HG03460 (cell line): ENCODE measurements around the gene PASD1.
"Not testable (repeated sequence)": the region's sequence is repeated elsewhere in the genome, so short reads cannot be mapped to it uniquely, and the experiment has no call there.

Experiments
- ATAC-seq: cut with Tn5 transposase; IDR thresholded peaks from one replicate; pipeline ENCODE4 v1.9.1; 2021; ENCODE audit not compliant: unreplicated experiment

Gene PASD1

DNA sequence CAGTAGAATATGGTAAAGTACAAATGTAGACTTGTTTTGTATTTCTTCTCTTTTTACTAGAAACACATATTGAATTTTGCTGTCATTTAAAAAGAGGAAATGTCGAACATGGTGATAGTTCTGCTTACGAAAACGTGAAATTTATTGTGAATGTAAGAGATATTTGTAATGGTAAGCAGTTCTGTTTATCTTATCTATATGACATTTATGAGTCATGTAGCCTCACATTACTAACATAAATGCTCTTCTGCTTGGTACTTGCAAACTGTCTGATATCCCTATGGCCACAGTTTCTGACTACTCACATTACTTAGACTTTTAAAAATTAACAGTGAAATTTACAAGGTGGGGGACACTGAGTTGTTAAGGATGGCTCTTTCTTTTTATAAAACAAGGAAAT is 57.9 kb downstream of the PASD1 start:
- no peak for ATAC-seq

DNA sequence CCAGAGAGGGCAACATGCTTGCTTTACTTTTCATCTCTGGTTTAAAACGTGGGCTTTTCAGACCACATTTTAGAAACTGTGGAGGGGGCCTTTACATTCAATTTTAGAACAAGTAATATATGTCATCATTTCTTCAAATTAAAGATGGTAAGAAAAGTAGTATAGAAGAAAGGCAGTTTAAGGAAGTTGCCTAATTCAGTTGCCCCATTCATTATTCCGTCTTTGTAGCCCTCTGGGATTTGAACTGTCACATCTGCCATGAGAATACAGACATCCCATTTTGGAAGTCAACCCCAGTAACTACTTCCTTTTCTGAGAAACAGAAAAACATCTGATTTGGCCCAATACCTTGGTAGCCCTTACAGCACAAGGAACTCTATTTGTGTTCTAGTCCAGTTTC is 61.2 kb downstream of the PASD1 start:
- no peak for ATAC-seq

DNA sequence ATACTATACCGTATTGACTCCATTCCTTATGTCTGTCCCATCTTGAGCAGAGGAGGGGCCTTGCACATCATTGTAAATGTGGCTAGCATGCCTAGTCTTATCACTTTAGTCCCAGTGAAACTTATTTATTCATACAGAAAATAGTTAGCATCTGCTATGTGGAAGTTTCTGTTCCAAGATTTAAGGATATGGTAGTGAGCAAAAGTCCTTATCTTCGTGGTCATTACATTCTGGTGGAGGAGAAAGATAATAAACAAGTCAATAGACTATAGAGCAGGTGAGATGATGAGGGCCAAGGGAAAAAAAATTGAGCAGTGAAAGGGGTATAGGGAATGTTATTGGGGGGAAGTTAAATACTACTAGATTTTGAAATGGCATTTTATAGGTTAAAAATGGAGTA is 68.3 kb downstream of the PASD1 start:
- ATAC-seq: no peak

DNA sequence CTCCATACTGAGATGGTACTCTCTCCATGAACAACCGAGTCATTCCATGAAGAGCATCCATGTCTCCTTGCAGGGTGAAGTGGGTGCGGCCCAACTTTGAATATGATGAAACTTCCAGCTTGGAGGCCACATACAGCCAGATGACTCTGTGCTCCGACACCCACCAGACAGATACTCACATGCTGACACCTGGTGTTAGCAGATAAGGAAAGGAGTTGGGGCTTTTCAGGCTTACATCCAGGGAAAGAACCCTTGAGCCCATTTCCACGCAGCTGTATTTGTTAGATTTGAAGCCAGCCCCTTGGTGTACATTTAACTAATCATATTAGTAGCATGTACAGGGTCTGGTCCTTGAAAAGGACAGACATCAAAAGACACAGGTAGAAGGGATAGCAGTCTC is 69.7 kb downstream of the PASD1 start:
- ATAC-seq: no peak

DNA sequence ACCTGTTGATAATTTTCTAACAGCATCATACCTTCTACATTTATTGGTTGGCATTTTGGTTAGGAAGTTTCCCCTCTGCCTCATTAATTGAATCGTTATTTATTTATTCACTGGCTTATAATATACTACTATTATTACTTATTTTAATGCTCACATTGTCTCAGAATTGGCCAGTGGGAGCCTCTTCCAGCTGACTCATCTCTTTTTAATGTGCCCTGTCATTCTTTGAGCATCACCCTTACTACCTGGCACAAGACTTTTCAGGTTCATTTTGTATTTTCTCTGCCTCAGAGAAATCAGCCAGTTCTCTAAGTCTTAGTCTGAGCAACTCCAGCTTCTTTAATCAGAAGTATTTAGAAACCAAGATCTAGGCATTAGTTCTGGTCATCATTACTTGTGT is 71.5 kb downstream of the PASD1 start:
- no peak for ATAC-seq

DNA sequence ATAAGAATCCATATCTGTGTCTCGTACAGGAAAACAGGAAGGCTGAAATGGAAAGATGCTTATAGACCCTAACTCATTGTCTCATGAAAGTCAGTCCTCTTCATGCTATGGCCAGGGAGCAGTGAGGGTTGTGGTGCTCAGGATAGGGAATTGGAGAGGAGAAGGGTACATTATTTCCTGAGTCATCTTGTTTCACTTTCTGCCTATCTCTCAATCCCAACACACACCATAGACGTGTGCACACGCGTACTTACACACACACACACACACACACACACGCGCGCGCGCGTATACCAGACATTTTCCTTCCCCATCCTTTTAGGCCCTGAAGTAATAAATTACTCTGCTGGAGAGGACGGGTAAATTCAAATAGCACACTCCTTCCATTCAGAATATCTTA is 78.1 kb downstream of the PASD1 start:
- ATAC-seq: no peak

DNA sequence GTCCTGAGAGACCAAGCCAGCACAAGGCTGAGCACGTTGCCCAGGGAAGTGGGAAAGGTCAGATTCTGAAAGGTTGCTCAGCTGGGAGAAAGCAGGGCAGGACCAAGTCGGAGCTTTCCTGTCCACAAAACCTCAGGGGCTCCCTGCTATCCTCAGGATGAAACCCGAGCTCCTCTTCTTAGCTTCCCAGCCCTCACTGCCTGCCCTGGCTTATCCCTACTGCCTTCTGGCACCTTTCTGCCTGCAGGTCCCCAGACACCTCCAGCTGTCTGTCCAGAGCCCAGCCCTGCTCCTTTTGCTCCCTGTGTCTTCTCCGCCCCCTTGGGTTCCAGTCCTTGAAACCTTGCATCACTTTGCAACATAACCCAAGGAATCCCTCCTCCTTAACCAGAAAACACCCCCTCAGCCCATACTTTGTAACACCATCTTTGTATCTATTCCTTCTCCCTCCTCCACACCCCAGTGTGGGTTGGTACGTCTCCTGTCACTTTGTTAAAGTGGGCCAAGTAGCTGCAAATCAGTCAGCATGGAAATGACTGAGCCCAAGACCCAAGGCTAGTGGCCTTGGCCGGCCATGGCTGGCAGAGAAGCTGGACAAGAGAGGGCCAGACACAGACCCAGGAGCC is 111.8 kb downstream of the PASD1 start:
- ATAC-seq: no peak

DNA sequence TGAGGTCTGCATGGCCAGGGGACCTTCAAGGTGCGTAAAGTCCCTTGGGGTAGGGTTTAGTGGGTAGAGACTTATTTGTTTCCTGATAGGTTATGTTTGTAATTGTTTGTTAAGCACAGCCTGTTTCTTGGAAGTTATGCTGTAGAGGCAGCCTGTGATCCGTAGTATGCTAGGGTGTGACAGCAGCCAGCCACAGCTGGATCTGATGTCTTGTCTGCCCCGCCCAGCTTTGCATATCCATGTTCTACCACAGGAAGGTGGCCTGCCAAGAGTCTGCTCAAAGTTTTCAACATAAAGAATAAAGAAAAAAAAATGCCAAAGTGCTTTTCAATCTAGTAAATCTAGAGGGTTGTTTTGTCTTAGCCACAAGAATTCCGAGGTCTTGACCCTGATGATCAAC is 112.7 kb downstream of the PASD1 start:
- ATAC-seq: no peak

DNA sequence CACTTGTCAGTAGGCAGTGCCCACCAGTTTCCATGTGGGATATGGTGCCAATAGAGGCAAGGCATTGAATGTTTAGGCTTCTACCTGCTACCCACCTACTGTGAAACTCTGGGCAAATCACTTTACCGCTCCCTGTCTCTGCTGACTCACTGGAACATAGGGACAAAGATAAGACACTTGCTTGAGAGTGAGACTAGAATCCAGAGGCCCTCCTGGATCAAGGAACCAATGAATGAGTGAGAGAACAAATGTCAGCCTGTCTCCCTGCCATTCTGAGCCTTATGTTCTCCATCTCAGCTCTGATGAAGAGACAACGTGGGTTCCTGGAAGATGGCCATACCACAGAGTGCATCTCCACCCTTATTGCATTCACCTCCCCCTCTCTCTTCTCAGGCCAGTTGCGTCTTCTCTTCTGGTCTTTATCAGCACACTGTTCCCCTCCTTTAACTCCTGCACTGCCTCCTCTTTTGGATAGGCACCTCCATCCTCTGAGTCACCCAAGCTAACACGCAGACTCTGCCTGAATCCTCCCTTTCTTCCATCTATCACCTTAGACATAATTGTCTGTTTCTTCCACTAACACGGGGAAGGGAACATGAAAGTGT is 116.4 kb downstream of the PASD1 start:
- ATAC-seq: no peak

DNA sequence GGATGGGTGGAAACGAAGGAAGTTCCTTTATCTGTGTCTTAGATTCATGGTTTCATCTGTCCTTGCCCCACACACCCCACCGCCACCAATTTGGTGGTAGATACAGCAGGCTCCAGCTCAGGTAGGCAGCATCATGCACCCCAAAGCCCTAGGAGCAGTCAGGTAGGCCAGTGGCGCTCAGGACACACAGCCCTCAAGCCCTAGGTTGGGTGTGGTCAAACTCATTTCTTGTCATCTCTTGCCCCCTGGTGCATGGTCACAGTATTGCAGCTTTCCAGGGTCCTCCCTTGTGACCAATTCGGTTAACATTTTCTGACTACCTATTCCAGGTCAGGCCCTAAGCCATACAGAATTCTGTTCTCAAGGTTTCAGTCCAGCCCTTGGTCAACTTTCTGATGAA is 117.3 kb downstream of the PASD1 start:
- ATAC-seq: no peak

DNA sequence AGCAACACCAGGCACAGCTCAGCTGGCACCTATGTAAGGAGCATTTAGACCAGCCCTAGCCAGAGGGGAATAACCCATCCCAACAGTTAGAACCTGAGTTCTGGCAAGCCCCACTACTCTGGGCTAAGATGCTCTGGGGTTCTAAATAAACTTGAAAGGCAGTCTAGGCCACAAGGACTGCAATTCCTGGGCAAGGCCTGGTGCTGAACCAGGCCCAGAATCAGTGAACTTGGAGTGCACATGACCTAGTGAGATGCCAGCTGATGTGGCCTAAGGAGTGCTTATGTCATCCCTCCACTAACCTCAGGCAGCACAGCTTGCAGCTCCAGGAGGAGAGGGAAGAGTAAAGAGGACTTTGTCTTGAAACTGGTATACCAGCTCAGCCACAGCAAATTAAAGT is 124.2 kb downstream of the PASD1 start:
- no peak for ATAC-seq

DNA sequence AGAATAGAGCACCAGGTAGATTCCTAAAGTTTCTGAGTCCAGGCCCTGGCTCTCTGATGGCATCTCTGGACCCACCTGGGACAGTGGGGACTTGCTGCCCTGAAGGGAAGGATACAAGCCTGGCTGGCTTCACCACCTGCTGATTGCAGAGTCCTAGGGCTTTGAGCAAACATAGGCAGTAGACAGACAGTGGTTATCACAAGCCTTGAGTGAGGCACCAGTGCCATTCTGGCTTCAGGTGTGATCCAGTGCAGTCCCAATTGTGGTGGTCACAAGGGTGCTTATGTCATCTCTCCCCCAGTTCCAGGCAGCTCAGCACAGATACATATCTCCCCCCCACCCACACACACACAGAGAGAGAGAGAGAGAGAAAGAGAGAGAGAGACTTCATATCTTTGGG is 125.2 kb downstream of the PASD1 start:
- no peak for ATAC-seq

DNA sequence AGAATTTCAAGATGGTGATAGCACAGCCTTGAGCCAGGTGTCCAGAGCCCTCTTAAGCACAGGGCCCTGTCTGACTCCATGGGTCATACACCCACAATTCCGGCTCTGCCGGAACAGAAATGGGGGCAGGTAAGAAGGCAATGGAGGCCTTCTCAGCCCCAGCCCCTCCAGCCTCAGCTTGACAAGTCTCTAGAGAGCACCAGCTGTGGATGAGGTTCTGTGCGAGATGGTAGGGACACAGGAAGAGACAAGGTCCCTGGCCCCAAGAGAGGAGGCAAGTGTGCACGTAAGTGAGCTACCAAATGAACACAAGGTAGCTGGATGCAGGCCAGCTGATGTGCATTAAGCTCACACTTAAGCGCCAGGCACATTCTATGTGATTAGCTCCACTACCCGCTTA is 129.3 kb downstream of the PASD1 start:
- no peak for ATAC-seq

DNA sequence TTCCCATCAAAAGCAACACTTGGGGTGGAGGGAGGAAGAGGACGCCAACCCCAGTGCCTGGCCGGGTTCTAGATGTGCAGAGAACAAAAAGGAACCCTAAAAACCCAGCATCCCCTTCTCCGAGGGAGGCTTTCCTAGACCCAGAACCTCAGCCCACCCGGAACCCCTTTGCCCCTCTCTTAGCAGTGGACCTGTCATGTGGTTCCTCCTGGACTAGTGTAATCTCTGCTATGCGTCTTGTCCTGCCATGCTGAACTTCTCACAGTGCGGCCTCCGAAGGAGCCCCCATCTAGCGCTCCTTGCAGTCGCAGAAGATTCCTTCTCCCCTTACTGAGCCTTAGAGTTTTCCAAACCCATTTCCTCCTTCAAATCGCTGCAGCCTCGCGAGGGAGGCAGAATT is 130.6 kb downstream of the PASD1 start:
- no peak for ATAC-seq

DNA sequence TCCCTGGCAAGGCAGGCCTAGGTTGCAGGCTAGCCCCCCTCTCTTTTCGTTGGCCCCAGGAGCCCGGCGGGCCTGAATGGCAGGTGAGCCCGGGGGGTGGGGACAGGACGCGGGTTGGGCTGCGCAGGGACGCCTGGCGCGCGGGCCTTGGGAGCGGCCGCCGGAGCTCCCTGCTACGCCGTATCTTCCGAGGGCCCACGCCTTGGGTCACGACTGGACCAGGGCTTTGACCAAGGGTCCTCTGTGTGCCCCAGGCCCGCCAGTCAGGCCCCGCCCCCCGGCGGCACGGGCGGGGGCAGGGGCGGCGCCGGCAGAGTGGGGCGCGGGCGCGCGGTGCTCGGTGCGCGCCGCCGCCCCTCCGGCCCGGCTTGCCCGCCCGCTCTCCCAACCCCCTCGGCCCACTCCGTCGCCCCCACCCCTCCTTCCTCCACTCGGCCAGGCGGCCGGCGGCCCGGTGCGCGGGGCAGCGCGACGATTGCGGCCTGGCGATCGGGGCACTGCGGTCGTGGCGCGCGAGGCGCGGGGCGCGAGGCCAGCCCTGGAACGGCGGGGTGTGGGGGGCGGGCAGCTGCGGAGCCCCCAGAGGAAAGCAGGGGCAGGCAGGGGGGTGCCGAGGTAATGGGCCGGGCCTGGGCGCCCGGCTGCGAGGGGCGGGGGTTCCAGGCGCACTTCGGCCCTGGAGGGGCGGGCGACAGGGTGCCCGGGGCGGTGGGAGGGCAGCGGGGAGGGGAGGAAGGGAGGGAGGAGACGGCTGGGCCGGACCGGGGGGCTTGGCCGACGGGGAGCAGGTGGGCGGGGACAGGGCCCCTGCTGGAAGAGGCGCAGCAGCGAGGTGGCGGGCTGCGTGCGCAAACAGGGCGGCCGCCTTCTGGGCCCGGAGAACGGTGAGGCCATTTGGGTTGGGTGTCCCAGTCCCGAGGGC is 131.4 kb downstream of the PASD1 start, which contains the start of gene PRRG3:
Gene PRRG3, plus strand, starts transcription at position 798 of the 922 bp plus-strand sequence. CDS start 3,357 bp downstream, outside the sequence.
- no peak for ATAC-seq

DNA sequence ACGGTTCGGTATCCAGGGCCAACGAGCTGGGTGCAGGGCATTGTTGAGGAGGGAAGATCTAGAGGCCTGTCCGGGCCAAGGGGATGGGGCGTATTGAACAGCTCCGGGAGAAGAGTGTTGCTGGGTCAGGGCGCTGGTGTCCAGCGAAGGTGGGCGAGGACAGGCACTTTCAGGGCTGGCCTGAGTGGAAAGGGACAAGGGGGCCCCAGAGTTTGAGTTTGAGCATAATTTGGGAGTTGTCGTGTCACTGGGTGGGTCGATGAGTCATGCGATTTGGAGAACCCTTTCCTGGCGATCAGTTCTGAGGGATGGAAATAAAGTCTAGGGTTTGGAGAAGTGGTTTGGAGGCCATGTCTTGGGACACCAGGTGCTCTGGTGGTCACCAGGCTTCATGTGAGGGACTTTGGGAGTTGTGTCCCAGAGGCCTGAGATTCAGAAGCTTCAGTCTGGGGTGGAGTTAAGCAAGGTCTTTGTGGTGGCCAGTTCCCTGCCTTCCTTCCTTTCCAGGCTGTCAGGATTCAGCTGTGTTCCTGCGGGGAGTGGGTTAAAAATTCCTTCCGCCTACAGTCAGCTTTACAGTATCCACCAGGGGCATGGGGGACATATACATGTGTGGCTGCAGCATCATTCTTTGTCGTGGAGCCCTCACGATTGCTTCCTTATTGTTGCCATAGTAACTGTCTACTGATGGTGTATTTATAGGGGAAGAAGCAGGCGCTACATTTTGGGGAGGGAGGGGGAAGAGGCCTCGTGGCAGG is 132.3 kb downstream of the PASD1 start:
- no peak for ATAC-seq

DNA sequence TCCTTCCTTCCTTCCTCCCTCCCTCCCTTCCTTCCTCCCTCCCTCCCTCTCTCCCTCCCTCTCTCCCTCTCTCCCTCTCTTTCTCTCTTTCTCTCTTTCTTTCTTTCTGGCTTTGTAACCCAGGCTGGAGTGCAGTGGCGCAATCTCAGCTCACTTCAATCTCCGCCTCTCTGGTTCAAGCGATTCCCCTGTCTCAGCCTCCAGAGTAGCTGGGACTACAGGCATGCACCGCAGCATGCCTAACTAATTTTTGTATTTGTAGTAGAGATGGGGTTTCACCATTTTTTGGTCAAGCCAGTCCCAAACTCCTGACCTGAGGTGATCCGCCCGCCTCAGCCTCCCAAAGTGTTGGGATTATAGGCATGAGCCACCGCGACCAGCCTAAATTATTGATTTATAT is 133.6 kb downstream of the PASD1 start:
- ATAC-seq: not testable (repeated sequence)

DNA sequence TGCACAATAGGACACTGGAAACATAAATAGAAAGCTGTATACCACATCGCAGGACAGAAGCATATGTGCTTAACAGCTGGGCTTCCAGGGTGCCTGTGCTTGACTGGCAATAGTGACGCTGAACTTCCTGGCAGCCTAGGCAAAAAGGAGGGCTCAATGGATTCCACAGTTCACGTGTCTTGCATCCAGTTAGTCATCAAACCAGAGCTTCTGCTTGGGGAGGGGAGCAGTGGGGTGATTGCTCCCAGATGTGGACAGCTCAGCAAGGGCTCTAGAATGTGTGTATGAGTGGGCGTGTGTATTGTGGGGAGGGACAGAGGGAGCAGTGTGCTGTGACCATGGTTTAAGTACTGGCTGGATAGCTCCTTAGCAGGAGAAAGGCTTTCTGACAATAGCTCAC is 134.0 kb downstream of the PASD1 start:
- no peak for ATAC-seq

DNA sequence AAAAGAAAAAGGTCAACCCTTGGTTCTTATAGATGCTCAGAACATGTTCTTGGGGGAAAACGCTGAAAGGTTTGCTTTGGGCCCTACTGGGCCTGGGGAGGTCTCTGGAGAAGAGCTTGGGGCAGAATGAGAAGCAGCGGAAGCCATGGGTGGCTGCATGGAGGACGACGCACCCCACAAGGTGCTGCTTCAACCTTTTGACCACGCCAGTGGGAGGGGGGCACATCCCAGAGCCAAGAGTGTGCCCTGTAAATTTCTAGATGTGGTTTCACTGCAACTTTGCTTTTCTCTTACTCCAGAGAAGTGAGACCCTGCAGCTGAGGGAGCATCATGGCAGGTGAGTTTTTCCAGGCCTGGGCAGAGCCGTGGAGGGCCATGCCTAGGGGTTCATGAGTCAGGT is 135.0 kb downstream of the PASD1 start:
- ATAC-seq: no peak

DNA sequence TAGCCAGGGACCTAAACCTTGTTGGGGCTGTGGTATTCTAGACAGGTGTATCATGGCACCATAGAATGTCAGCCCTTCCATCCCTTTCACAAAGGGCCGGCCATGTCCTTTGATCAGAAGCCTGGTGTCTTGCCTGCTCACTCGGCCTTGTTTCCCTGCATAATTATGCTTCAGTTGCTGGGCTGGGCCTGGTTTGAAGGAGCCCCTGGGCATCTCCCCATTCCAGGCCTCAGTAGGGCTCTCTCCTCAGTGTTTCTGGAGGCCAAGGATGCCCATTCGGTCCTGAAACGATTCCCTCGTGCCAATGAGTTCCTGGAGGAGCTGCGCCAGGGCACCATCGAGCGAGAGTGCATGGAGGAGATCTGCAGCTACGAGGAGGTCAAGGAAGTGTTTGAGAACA is 136.3 kb downstream of the PASD1 start:
- ATAC-seq: no peak

DNA sequence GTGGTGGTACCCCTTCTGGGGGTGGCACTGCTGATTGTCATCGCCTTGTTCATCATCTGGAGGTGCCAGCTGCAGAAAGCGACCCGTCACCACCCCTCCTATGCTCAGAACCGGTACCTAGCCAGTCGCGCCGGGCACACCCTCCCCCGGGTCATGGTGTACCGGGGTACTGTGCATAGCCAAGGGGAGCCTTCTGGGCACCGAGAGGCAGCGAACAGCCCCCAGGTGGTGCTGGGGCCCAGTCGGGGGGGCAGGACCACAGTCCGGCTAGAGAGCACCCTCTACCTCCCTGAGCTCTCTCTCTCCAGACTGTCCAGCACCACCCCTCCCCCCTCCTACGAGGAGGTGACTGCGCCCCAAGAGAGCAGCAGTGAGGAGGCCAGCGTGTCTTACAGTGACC is 137.1 kb downstream of the PASD1 start:
- ATAC-seq: no peak
